ENCODE data around the gene IRF7.

IRF7 gene

DNA sequence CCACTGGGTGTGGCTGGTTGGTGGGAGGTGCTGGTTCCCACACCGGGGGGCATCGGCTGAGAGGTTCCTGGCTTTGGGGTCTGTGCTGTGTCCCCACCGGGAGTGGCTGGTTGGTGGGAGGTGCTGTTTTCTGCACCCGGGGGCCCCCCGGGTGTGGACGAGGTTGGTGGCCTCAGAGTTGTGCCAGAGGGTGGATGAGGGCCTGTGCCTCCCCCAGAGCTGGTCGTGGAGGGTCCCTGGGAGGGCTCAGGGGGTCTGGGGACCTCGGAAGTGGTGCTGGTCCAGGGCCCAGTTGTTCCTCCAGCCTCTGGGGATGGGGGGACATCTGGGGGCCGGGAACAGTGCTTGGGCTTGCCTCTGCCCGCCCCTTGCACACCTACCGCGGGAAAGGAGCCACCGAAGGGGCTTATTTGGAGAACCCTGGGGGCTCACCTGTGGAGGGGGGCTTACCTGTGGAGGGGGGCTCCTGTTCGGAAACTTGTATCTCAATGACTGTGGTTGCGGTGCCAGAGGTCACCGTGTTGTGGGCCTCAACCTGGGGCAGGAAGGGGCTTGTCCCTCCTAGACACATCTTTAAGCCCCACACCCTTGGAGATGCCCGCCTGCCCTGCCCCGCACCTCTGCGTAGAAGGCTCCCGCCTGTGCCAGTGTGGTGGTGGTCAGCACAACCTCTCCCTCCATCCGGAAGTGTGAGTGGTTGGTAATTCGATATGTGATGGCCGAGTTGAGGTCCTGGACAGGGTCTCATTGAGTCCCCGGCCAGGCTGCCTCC, 3.3 kb upstream of the IRF7 start:
- peaks cover 19% of the 10 kb centered on the region for H3K4me1 Mint-ChIP-seq (ENCODE audit: low read depth)
- no peak overlapping the region for H3K27ac Mint-ChIP-seq
- no peaks in the 10 kb centered on the region for H3K27me3 Mint-ChIP-seq
- H3K36me3 Mint-ChIP-seq (ENCODE audit: low read depth): peaks cover 5% of the 10 kb centered on the region
- H3K9me3 Mint-ChIP-seq: no peaks in the 10 kb centered on the region
- no peak overlapping the region for H3K4me3 Mint-ChIP-seq

DNA sequence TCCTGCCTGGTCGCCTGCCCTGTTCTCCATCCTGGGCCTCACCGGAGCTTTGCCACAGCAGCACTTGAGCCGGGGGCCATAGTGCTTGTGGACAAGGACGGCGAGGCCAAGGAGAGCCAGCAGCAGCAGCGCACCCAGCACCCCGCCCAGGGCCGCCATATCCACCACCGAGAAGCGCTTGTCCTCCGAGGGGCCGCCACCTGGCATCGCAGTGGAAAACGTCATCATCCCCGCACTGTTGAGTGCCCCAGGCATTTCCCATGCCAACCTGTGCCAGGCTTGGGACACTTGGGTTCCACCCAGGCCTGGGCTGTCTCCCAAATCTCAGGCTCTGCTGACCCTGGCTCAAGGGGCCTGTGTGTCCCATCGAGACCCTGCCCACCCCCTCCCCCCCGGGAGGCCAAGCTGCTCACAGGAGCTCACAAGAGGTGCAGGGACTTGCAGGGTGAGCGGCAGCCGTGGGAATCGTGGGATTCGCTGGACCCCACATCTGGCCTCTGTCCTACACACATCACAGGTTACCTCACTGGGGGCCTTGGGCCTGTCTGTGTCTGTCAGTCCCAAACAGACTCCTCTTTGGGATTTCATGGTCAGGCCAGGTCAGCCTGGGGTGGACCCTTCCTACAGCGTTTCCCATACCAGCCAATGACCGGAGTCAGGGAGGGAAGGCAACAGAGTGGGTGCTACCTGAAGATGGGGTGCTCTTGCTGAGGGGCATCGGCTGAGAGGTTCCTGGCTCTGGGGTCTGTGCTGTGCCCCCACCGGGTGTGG, 2.3 kb upstream of the IRF7 start:
- Mint-ChIP-seq H3K36me3 (ENCODE audit: low read depth) (peaks cover 5% of the 10 kb centered on the region), H3K27ac (no peak overlapping the region), H3K9me3 (no peaks in the 10 kb centered on the region), H3K4me1 (ENCODE audit: low read depth) (peaks cover 22% of the 10 kb centered on the region), H3K4me3 (no peak overlapping the region), H3K27me3 (no peaks in the 10 kb centered on the region)

DNA sequence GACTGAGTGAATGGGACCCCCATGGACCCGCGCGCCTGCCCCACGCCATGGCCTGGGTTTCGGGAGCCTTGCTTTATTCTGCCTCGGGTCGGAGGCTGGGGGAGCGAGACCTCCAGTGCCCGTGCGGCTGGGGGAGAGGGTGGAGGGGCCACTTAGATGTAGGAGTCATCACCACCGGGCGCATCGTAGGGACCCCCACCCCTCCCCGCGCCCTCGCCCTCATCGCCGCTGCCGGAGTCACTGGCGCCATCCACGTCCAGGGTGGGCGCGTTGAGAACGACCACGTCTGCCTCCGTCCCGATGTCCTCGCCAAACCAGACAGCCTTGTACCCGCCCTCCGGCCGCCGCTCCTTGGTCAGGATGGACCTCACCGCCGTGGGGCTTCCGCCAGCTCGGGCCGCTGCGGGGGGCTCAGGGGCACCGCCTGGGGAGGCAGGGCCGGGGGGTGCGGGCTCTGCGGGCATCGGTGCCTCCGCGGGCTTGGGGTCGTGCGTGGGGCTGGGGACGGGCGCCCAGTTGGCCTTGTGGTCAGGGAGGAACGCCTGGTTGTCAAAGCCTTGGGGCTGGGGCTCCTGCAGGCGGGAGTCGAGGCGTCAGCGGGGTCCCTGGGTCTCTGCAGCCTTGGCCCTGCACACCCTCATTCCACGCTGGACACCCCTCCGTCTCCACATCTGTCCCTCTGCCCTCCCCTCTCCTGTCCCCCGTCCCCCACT, 1.6 kb upstream of the IRF7 start:
- peaks cover 22% of the 10 kb centered on the region for H3K4me1 Mint-ChIP-seq (ENCODE audit: low read depth)
- peaks cover 6% of the 10 kb centered on the region for H3K36me3 Mint-ChIP-seq (ENCODE audit: low read depth)
- no peak overlapping the region for H3K4me3 Mint-ChIP-seq
- H3K27ac Mint-ChIP-seq: no peak overlapping the region
- H3K27me3 Mint-ChIP-seq: no peaks in the 10 kb centered on the region
- no peaks in the 10 kb centered on the region for H3K9me3 Mint-ChIP-seq

DNA sequence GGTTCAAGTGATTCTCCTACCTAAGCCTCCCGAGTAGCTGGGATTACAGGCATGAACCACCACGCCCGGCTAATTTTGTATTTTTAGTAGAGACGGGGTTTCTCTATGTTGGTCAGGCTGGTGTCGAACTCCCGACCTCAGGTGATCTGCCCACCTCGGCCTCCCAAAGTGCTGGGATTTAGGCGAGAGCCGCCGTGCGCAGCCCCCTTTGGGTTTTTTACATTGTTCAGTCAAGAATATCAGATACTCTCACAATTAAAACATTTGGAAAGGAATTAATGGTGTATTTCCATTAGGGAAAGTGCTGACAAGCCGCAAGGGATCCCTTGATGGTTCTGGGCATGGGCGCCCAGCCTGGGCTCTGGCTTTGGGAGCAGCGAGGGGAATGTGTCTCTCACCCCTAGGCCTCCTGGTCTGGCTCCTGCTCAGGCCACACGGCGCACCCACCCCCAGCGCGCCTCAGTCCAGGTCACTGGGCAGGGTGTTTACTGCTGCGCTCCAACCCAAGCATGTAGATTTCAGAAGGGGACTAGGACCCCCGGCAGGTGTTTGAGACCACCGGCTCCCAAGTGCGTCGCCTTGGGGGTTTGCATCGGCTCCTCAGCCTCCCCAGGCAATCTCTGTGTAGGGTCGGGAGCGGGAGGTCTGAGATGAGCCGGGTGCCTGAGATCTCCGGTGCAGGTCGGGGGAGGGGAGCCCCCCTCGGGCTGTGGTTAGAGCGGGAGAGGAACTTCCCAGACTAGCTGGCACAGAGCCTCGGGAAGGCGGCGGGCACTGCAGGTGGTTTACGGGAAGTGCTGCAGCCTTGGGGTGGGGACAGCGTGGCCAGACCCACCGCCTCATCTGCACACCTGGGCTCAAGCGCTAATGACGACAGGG, 809 bp upstream of the IRF7 start:
- Mint-ChIP-seq H3K27me3 (no peaks in the 10 kb centered on the region), H3K4me1 (ENCODE audit: low read depth) (peaks cover 22% of the 10 kb centered on the region), H3K36me3 (ENCODE audit: low read depth) (peaks cover 9% of the 10 kb centered on the region), H3K4me3 (peak overlapping the region; percentile 87), H3K9me3 (no peaks in the 10 kb centered on the region), H3K27ac (peak overlapping the region; percentile 70)

DNA sequence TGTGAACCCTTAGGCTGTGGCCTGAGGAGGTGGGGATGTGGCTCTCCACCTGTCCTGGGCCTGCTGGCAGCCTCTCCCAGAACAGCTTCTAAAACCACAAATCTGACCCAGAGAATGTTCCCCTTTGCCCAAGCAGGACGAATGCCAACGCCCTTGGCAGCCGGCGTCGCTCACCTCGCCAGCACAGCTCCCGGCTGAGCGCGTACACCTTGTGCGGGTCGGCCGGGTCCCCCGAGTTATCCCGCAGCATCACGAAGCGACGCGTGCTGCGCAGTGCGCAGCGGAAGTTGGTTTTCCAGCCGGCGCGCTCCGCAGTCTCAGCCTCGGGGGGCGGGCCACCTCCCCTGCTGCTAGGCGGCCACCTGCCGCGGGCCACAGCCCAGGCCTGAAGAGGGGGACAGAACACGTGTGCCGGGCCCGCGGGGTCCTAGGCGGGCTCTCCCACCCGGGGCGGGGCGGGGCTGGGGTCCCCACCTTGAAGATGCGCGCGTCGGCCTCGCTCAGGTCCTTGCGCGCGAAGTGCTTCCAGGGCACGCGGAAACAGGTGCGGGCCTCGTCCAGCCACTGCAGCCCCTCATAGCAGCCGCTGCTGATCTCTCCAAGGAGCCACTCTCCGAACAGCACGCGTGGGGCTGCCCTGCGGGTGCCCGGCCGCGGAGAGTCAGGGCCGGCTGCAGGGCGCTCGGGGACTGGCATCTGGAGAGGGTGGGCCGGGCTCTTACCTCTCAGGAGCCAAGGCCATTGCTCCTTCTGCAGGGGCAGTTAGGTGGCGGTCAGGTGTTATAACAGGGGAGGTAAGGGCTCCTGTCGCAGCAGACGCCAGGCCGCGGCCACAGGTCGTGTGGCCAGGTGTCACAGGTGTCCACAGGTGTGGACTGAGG, 887 bp downstream of the IRF7 start:
- H3K4me3 Mint-ChIP-seq: peak overlapping the region; percentile 87
- H3K9me3 Mint-ChIP-seq: no peaks in the 10 kb centered on the region
- H3K27ac Mint-ChIP-seq: peak overlapping the region; percentile 80
- H3K36me3 Mint-ChIP-seq (ENCODE audit: low read depth): peaks cover 19% of the 10 kb centered on the region
- no peaks in the 10 kb centered on the region for H3K27me3 Mint-ChIP-seq
- peaks cover 22% of the 10 kb centered on the region for H3K4me1 Mint-ChIP-seq (ENCODE audit: low read depth)

DNA sequence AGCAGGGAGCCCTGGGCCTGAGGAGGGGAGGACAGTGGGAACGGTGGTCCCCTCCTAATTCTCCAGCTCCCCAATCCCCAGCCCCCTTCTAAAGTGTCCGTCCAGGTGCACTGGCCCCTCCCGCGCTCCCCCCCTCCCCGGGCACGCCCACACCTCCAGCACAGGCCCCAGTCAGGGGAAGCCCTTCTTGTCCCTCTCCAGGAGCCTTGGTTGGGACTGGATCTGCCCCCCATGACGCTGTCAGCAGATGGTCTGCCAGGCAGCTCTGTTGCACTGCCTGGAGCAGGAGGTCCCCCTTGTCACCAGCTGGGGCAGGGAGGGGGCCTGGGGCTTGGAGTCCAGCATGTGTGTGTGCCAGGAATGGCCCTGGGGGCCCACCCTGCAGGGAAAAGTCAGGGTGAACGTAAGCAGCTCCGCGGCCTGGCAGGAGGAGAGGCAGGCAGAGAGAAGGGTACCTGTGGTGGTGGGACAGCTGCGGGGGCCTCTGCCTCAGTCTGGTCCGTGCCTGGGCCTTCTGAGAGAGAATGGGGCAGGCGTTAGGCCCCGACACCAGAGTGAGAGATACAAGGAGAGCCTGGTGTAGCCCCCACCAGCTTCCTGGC, 1.6 kb downstream of the IRF7 start:
- Mint-ChIP-seq H3K27me3 (no peaks in the 10 kb centered on the region), H3K4me3 (peak overlapping the region; percentile 64), H3K4me1 (ENCODE audit: low read depth) (peaks cover 22% of the 10 kb centered on the region), H3K27ac (peak overlapping the region; percentile 72), H3K9me3 (no peaks in the 10 kb centered on the region), H3K36me3 (ENCODE audit: low read depth) (peaks cover 19% of the 10 kb centered on the region)

DNA sequence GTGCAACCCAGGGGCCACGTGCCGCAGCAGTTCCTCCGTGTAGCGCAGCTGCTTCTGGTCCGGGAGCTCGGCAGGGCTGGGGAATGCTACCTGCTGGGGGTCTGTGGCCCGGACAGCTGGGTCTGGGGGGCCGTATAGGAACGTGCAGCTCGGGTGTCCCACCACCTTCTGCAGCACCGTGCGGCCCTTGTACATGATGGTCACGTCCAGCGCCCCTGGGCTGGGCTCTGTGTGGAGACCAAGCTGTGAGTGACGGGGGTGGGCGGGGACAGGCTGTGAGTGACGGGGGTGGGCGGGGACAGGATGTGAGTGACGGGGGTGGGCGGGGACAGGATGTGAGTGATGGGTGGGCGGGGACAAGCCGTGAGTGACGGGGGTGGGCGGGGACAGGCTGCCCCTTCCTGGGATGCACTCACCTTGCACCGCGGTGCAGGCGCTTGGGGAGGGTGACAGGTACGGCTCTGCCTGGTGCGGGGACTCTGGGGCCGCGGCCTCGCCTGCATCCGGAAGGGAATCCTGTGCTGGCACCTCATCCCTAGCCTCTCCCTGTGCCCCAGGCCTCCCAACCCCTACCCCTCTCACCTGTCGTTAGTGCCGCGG, 2.3 kb downstream of the IRF7 start:
- Mint-ChIP-seq H3K4me3 (no peak overlapping the region), H3K9me3 (no peaks in the 10 kb centered on the region), H3K36me3 (ENCODE audit: low read depth) (peaks cover 21% of the 10 kb centered on the region), H3K27ac (no peak overlapping the region), H3K27me3 (no peaks in the 10 kb centered on the region), H3K4me1 (ENCODE audit: low read depth) (peaks cover 22% of the 10 kb centered on the region)

DNA sequence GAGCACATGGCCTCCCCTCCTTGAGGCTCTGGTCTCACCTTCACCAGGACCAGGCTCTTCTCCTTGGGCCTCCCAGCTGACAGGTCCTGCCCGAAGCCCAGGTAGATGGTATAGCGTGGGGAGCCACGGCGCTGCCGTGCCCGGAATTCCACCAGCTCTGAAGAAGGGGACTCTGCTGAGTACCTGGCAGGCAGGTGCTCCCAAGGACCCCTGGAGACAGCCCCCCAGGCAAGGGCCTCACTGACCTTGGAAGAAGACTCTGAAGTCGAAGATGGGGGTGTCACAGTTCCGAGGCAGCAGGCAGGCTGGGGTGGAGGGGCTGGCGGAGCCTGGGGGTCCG, 2.8 kb downstream of the IRF7 start:
- no peak overlapping the region for H3K4me3 Mint-ChIP-seq
- peaks cover 22% of the 10 kb centered on the region for H3K4me1 Mint-ChIP-seq (ENCODE audit: low read depth)
- H3K9me3 Mint-ChIP-seq: no peaks in the 10 kb centered on the region
- H3K27ac Mint-ChIP-seq: no peak overlapping the region
- H3K27me3 Mint-ChIP-seq: no peaks in the 10 kb centered on the region
- H3K36me3 Mint-ChIP-seq (ENCODE audit: low read depth): peaks cover 25% of the 10 kb centered on the region

DNA sequence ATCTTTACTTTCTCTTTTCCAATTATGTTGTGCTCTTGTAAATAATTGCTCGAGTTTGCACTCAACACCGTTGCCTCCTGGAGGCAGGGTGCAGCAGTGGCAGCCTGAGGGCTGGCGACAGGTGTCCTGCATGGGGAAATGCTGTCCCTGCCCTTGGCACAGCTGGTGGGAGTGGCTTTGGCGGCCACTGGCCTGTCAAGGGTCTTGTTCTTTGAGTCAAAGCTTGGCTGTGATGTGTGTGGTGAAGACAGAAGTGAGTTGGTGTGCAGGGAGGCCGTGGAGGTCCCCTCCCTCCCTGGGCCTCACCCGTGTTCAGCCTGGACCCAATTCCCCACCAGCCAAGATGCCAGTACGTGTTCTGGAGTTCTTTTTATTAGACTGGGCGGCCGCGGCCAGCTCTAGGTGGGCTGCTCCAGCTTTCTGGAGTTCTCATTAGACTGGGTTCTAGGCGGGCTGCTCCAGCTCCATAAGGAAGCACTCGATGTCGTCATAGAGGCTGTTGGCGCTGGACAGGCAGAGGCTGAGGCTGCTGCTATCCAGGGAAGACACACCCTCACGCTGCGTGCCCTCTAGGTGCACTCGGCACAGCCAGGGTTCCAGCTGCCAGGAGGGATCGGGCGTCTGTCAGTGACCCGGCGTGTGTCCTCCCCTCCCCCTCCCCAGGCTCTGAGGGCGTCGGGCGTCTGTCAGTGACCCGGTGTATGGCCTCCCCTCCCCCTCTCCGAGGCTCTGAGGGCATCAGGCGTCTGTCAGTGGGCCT, 3.4 kb downstream of the IRF7 start:
- Mint-ChIP-seq H3K27me3 (no peaks in the 10 kb centered on the region), H3K4me3 (no peak overlapping the region), H3K9me3 (no peaks in the 10 kb centered on the region), H3K27ac (peak overlapping the region; percentile 61), H3K36me3 (ENCODE audit: low read depth) (peaks cover 30% of the 10 kb centered on the region), H3K4me1 (ENCODE audit: low read depth) (peaks cover 22% of the 10 kb centered on the region)

DNA sequence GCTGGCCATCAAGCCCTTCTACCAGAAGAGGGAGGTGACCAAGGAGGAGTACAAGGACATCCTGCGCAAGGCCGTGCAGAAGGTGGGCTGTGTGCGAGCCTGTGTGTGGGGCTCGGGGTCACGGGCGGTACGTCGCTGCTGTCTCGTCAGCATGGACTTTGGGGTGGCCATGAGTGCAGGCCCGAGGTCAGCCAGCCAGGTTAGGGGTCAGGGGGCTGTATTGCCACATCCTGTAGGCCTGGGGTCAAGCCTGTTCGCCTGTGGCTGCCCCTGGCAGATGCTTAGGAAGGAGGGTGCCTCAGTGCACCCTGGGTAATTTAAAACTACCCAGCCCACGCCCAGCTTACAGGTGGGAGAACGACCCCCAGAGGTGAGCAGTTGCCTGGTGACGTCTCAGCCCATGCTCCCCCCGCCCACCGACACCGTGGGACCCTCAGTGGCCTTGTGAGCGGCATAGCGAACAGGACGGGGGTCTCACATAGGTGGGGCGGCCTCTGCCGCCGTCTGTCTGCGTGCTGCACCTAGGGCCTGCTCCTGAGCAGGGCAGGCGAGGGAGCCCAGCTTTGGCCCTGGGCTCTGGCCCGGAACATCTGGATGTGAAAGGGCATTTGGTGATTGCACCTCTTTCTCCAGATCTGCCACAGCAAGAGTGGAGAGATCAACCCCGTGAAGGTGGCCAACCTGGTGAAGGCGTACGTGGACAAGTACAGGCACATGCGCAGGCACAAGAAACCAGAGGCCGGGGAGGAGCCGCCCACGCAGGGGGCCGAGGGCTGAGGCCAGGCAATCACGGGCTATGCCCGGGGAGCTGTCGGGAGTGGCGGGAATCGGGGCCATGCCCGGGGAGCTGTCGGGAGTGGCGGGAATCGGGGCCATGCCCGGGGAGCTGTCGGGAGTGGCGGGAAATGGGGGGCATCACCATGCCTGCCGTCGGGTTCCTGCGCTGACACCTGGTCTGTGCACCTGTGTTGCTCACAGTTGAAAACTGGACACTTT, 4.5 kb downstream of the IRF7 start:
- Mint-ChIP-seq H3K9me3 (no peaks in the 10 kb centered on the region), H3K4me1 (ENCODE audit: low read depth) (peaks cover 24% of the 10 kb centered on the region), H3K27ac (no peak overlapping the region), H3K27me3 (no peaks in the 10 kb centered on the region), H3K36me3 (ENCODE audit: low read depth) (peaks cover 38% of the 10 kb centered on the region), H3K4me3 (no peak overlapping the region)

DNA sequence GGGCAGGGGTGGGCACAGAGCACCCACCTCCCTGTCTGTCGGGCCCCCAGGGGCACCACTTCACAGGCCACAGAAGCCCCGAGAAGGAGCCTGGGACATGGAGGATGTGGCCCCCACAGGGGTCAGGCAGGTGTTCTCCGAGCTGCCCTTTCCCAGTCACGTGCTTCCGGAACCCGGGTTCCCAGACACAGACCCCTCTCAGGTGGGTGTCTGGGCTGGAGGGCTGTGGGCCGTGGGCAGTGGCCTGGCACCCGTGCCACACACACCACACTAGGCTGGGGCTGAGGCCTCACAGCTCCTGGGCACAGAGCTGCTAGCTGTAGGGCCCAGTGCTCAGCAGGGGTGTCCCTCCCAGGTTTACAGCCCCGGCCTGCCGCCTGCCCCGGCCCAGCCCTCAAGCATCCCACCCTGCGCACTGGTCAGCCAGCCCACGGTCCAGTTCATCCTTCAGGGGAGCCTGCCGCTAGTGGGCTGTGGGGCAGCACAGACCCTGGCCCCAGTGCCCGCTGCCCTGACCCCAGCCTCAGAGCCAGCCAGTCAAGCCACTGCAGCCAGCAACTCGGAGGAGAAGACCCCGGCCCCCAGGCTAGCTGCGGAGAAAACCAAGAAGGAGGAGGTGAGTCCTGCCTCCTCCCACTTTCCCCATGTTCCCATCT, 5.5 kb downstream of the IRF7 start:
- peaks cover 16% of the 10 kb centered on the region for H3K4me1 Mint-ChIP-seq (ENCODE audit: low read depth)
- no peak overlapping the region for H3K4me3 Mint-ChIP-seq
- H3K27ac Mint-ChIP-seq: no peak overlapping the region
- peaks cover 39% of the 10 kb centered on the region for H3K36me3 Mint-ChIP-seq (ENCODE audit: low read depth)
- no peaks in the 10 kb centered on the region for H3K9me3 Mint-ChIP-seq
- no peaks in the 10 kb centered on the region for H3K27me3 Mint-ChIP-seq
